LNCaP clone FGC (cell line): ENCODE data around the gene ASIC1.
A peak's percentile ranks its signal among the peaks of the same experiment; 100 is the strongest.

Source experiments
- DNase-seq: peaks from one replicate; pipeline ENCODE4 v3.0.0-alpha.2; 2011; ENCODE audit warnings: low read depth
- H3K4me3 ChIP-seq: 2 replicates; pipeline ENCODE4 v1.5.1; 2011; ENCODE audit warnings: mild to moderate bottlenecking, low read depth, low read length, control low read depth
- TF ChIP-seq, protein P1 (sequence below): IDR thresholded peaks from 2 replicates; pipeline ENCODE4 v1.5.1; 2012; ENCODE audit warnings: mild to moderate bottlenecking; ENCODE audit not compliant: control insufficient read depth, insufficient read depth; ENCODE audit errors: extremely low read depth

ASIC1 gene

DNA sequence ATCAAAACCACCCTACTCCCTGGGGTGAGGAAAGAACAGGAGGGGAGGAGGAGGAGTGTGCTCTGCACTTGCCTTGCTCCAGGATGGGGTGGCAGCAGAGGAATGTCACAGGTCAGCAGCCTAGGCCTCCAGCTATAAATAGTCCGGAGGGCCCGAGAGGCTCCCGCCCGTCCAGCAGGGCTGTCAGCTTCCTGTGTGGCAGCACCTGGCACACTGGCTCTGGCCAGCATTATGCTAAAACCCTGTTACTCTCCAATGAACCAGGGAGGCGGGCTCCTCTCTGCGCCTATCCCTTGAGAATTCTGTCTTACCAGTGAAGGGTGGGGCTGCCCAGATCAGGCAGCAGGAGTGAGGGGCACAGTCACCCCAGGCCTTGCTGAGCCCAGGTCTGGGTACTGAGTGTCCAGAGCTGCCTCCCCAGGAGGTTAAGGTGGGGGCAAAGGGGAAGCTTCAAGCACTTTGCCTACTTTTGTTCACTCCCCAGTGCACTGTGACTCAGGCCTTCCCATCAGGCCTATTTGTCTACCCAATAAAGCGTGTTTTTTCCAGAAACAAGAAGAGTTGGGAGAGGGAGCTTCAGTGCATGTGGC, 53.5 kb downstream of the ASIC1 start:
- TF ChIP-seq, protein P1, sequence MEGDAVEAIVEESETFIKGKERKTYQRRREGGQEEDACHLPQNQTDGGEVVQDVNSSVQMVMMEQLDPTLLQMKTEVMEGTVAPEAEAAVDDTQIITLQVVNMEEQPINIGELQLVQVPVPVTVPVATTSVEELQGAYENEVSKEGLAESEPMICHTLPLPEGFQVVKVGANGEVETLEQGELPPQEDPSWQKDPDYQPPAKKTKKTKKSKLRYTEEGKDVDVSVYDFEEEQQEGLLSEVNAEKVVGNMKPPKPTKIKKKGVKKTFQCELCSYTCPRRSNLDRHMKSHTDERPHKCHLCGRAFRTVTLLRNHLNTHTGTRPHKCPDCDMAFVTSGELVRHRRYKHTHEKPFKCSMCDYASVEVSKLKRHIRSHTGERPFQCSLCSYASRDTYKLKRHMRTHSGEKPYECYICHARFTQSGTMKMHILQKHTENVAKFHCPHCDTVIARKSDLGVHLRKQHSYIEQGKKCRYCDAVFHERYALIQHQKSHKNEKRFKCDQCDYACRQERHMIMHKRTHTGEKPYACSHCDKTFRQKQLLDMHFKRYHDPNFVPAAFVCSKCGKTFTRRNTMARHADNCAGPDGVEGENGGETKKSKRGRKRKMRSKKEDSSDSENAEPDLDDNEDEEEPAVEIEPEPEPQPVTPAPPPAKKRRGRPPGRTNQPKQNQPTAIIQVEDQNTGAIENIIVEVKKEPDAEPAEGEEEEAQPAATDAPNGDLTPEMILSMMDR: no peak
- no peak for DNase-seq

DNA sequence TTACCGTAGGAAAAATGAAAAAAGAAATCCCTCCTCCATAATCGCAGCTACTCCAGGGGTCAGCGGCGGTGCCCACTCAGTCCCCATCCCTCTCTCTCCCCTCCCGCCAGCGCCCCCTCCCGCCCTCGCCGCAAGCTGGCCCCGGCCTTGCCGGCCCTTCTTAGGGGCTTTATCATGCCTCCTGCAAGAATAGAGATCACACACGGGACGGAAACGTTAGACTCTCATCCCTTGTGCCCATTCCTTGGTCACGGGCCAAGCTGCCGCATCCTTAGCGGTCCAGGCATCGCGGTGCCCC, 53.9 kb downstream of the ASIC1 start:
- peak overlapping the region; percentile 99 for H3K4me3 ChIP-seq
- TF ChIP-seq, protein P1: no peak
- no peak for DNase-seq

More for the DNA sequence above, 53.5 kb downstream of the ASIC1 start:
- H3K4me3 ChIP-seq: no peak overlapping the region; the same call in 1 of the 2 replicates

DNA sequence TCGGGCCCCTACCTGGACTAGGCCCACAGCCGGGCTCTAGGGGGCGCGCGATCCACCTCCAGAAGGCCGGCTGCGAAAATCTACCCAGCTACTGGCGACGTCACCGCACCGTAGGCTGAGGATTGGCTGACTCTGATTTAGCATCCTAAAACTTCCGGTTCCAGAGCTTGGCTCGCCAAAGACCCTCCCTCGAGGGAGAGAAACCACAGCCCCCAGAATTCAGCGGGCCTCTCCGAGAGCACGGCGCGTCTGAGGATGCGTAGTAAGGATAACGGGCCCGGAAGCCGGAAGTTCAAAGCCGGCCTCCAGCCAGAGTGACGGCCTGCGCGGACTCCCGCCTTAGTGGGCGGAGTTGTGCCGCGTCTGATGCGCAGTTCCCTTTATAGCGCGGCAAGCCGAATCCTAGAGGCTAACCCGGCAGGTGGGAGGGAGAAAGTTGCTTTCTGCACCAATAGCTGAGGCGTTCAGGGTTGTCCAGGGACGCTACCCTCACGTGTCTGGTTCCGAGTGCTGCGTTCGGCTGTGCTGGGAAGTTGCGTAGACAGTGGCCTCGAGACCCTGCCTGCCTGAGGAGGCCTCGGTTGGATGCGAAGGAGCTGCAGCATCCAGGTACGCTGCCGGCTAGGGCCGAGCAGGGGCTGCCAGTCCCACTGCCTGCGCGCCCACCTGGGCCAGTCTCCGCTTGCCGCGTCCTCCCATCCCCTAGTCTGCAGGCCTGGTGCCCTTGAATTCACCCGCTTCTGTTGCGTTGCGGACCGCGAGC, 54.5 kb downstream of the ASIC1 start, which contains the start of gene COX14:
Gene COX14, plus strand, starts transcription at position 544 of the 763 bp plus-strand sequence. CDS start 7,808 bp downstream, outside the sequence.
- peak; percentile 99 for DNase-seq
- TF ChIP-seq, protein P1: peak; percentile 94
- H3K4me3 ChIP-seq: peak within 1 kb of the TSS; percentile 99

DNA sequence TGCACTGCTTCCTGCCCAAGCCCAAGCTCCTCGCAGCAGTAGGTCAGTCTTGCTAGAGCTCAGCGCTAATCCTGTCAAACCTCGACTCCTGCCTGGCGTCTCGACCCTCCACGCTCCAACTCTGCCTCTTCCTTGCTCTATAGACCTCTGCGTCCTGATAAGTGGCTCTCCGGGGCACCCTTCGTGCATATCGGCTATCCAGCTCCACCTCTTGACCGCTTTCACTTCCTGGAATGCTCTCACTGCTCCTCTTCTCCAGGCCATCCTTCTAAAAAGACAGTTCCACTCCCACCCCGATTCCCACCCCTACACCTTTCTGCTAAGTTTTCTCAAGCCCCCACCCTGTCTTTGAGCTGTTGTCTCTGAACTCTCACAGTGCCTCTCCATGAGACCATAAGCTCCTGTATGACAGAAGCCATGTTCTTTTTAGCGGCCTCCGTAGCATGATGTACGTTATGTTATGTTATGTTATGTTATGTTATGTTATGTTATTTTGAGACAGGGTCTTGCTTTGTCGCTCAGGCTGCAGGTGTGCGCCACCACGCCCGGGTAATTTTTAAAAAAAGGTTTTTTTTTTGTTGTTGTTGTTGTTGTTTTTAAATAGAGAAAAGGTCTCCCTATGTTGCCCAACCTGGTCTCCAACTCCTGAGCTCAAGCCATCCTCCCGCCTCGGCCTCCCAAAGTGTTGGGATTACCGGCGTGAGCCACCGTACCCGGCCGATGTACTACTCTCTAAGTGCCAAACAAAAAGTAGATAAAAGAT, 55.2 kb downstream of the ASIC1 start:
- DNase-seq: no peak
- TF ChIP-seq, protein P1: no peak
- peak overlapping the region; percentile 99 for H3K4me3 ChIP-seq

DNA sequence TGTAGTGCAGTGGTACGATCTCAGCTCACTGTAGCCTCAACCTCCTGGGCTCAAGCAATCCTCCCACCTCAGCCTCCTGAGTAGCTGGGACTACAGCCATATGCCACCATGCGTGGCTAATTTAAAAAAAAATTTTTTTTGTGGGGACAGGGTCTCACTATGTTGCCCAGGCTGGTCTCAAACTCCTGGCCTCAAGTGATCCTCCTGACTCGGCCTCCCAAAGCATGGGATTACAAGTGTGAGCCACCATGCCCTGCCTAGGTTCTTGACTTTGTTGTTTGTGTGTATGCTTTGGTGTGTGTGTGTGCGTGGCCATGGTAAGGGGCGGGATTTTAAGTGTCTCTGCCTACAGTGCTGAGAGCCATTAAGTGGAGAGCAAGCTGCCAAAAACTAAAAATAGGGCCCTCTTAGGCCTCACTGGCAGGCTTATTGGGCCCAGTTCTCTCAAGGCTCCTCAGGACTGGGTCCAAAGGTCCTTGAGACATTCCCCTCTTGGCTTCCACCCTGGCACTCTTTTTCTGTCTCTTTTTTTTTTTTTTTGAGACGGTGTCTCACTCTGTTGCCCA, 59.7 kb downstream of the ASIC1 start:
- TF ChIP-seq, protein P1: no peak
- no peak overlapping the region for H3K4me3 ChIP-seq
- DNase-seq: no peak

DNA sequence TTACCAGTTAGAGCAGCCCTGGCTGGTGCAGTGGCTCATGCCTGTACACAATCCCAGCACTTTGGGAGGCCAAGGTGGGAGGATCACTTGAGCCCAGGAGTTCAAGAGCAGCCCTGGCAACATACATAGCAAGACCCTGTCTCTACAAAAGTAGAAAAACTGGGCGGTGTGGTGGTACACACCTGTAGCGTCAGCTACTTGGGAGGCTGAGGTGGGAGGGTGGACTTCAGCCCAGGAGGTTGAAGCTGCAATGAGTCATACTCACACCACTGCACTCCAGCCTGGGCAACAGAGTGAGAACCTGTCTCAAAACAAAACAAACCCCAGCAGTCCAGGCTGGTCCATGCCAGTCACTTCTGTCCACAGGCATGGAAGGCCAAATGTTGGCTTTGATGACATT, 62.0 kb downstream of the ASIC1 start:
- no peak overlapping the region for H3K4me3 ChIP-seq
- TF ChIP-seq, protein P1: no peak
- no peak for DNase-seq
